Gastrocnemius medialis (tissue), 4 donors: ENCODE measurements around the gene AMY1C.
"Not testable (repeated sequence)": the region's sequence is repeated elsewhere in the genome, so short reads cannot be mapped to it uniquely, and the experiment has no call there.

Experiments used
- CTCF ChIP-seq, 5 experiments: fragments of 450-650 bp in 3 of 5; fragments of 200-600 bp in 2 of 5; sonication (generic) in 2 of 5; IDR thresholded peaks in 4 of 5; conservative IDR thresholded peaks in 1 of 5; 1 replicate in 4 of 5; 2 replicates in 1 of 5; pipeline ENCODE4 v1.5.1; 2016 to 2019; ENCODE audit warnings: antibody characterized with exemption in 5 of 5, mild to moderate bottlenecking in 3 of 5, moderate library complexity in 3 of 5
- POLR2A ChIP-seq, 2 donors: fragments of 450-650 bp; IDR thresholded peaks; one replicate each; pipeline ENCODE4 v1.6.1; 2017; ENCODE audit warnings: antibody characterized with exemption in 2 of 2, mild to moderate bottlenecking in 2 of 2, moderate library complexity in 2 of 2

DNA sequence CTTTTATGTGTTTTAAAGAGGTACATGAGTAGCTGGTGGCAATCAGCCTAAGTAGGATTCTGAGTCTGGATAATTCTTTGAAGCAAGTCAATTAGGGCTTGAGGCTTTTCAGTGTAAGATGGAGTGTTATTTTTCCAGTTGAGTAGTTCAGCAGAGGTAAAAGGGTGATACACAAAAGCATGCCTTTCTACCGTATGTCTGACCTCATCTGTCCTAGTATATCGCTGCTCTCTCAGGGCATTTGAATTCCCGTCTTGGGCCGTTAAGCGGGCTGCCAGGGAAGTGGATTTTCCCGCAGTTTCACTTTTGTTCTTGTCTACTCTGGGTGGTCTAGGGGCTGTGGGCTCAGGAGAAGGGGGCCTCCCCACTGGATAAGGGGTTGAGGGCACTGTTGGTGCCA is 1.4 kb upstream of the AMY1C start:
- not testable (repeated sequence) for TF ChIP-seq CTCF (IDR thresholded peaks at IDR 0.05 in 4 of 5, conservative IDR thresholded peaks at IDR 0.05 in 1 of 5); POLR2A (IDR thresholded peaks at IDR 0.05)
